SH-SY5Y (cell line): ENCODE data around the gene PTCD2.

Source experiments
- GATA2 ChIP-seq: IDR thresholded peaks from 2 replicates; pipeline ENCODE4 v1.6.1; 2011; ENCODE audit warnings: mild to moderate bottlenecking, low read depth, low read length
- GATA3 ChIP-seq: IDR thresholded peaks from 2 replicates; pipeline ENCODE4 v1.6.1; 2011; ENCODE audit warnings: low read depth, mild to moderate bottlenecking, low read length, moderate library complexity

PTCD2 gene

GRCh38 chr5:72397836-72398235, 77.7 kb downstream of the PTCD2 start:
- no peak for TF ChIP-seq GATA3
- no peak for TF ChIP-seq GATA2

- TF ChIP-seq GATA3 (no peak), GATA2 (no peak)
Observed at GRCh38 chr5:72400950-72401349, 80.8 kb downstream of the PTCD2 start.

- no peak for TF ChIP-seq GATA2
- TF ChIP-seq GATA3: no peak
Observed at GRCh38 chr5:72402381-72402890, 82.3 kb downstream of the PTCD2 start.

GRCh38 chr5:72402959-72403628, 82.9 kb downstream of the PTCD2 start:
- TF ChIP-seq GATA2: no peak
- no peak for TF ChIP-seq GATA3

- TF ChIP-seq GATA3 (no peak), GATA2 (no peak)
Observed at GRCh38 chr5:72407078-72407477, 86.9 kb downstream of the PTCD2 start.

GRCh38 chr5:72407541-72407940, 87.4 kb downstream of the PTCD2 start:
- TF ChIP-seq GATA2 (no peak), GATA3 (no peak)

- no peak for TF ChIP-seq GATA3
- no peak for TF ChIP-seq GATA2
Observed at GRCh38 chr5:72408127-72408526, 88.0 kb downstream of the PTCD2 start.

GRCh38 chr5:72408603-72409002, 88.4 kb downstream of the PTCD2 start:
- TF ChIP-seq GATA2: no peak
- no peak for TF ChIP-seq GATA3

GRCh38 chr5:72410688-72411295, 90.6 kb downstream of the PTCD2 start:
- no peak for TF ChIP-seq GATA2
- no peak for TF ChIP-seq GATA3

- TF ChIP-seq GATA2: no peak
- no peak for TF ChIP-seq GATA3
Observed at GRCh38 chr5:72412283-72413055, 92.3 kb downstream of the PTCD2 start.

- no peak for TF ChIP-seq GATA2
- no peak for TF ChIP-seq GATA3
Observed at GRCh38 chr5:72415616-72416325, 95.6 kb downstream of the PTCD2 start.

- TF ChIP-seq GATA2 (no peak), GATA3 (no peak)
Observed at GRCh38 chr5:72417333-72418062, 97.3 kb downstream of the PTCD2 start.
